DOHH2 (cell line): ENCODE results near the gene TNK2.

Experiments
- CTCF ChIP-seq: fragments of 200-600 bp; sonication (generic); IDR thresholded peaks from one replicate; pipeline ENCODE4 v1.5.1; 2014; ENCODE audit warnings: antibody characterized with exemption, mild to moderate bottlenecking, low read depth, low read length; ENCODE audit not compliant: poor library complexity, severe bottlenecking
- EZH2phosphoT487 ChIP-seq: fragments of 200-600 bp; sonication (generic); IDR thresholded peaks from 2 replicates; pipeline ENCODE4 v1.6.1; 2017; ENCODE audit warnings: borderline replicate concordance, mild to moderate bottlenecking, antibody characterized with exemption, low read length, moderate library complexity, mixed read lengths

DNA sequence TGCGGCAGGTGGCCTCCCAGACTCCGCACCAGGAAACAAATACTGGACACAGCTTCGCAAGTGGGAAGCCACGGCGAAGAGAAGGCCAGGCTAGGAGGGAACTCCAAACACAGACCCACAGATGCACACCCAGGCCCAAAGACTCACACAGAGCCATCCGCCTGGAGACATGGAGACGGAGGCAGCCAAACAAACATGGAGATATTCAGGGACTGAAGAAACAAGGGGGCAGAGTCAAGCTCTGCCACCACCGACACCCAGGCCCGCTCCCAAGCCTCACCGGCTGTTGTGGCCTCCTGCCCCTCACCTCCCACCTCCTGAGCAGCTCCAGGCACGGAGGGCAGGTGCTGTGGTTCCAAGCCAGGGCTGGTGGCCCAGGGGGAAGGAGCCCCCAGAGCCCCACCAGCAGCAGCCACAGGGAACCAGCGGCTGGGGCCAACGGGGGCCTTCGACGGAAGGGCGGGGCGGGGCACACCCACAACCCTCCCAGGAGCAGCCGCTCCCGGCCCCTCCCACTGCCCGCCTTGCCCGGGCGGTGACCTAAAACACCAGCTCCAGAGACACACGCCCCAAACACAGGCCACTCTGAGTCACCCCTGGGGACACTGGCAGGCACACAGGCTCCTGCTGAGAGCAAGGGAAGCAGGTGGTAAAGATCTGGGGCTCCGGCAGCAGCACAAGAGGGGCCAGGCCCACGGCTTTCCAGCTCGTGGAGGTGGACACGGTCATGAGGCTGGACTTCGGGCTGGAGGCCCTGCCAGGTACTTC is 31.9 kb downstream of the TNK2 start:
- TF ChIP-seq CTCF (no peak), EZH2phosphoT487 (no peak)
